ENCODE results near the gene GABRB3.

Gene GABRB3

GRCh38 chr15:26711445-26711844, 61.4 kb downstream of the GABRB3 start:
- no peak overlapping the region for H3K9ac ChIP-seq (ENCODE audit: low read length in 2 of 2)
- no peaks in the 10 kb centered on the region for H3K36me3 ChIP-seq (ENCODE audit: control insufficient read depth in 2 of 2, insufficient read depth in 2 of 2, low read length in 2 of 2)
- H3K27me3 ChIP-seq (ENCODE audit: control insufficient read depth in 1 of 2, insufficient read depth in 2 of 2, low read length in 2 of 2), result no peaks in the 10 kb centered on the region
- H3K9me3 ChIP-seq (ENCODE audit: control insufficient read depth in 2 of 2, low read length in 2 of 2), result peaks cover 0 to 4% of the 10 kb centered on the region in 2 donors
- no peaks in the 10 kb centered on the region for H3K4me1 ChIP-seq (ENCODE audit: control insufficient read depth, insufficient read depth, low read length)
- H3K4me3 ChIP-seq (ENCODE audit: low read length in 2 of 2), result no peak overlapping the region
- no peak overlapping the region for H3K27ac ChIP-seq (ENCODE audit: low read length)

GRCh38 chr15:26702381-26702780, 70.5 kb downstream of the GABRB3 start:
- Histone ChIP-seq H3K4me3 (ENCODE audit: low read length in 2 of 2) (no peak overlapping the region), H3K27me3 (ENCODE audit: control insufficient read depth in 1 of 2, insufficient read depth in 2 of 2, low read length in 2 of 2) (no peaks in the 10 kb centered on the region), H3K9ac (ENCODE audit: low read length in 2 of 2) (no peak overlapping the region), H3K27ac (ENCODE audit: low read length) (no peak overlapping the region), H3K36me3 (ENCODE audit: control insufficient read depth in 2 of 2, insufficient read depth in 2 of 2, low read length in 2 of 2) (no peaks in the 10 kb centered on the region), H3K9me3 (ENCODE audit: control insufficient read depth in 2 of 2, low read length in 2 of 2) (peaks cover 0 to 5% of the 10 kb centered on the region in 2 donors), H3K4me1 (ENCODE audit: control insufficient read depth, insufficient read depth, low read length) (no peaks in the 10 kb centered on the region)

GRCh38 chr15:26698555-26698954, 74.3 kb downstream of the GABRB3 start:
- no peak overlapping the region for H3K27ac ChIP-seq (ENCODE audit: low read length)
- no peak overlapping the region for H3K9ac ChIP-seq (ENCODE audit: low read length in 2 of 2)
- peaks cover under 1 to 9% of the 10 kb centered on the region in 2 donors for H3K9me3 ChIP-seq (ENCODE audit: control insufficient read depth in 2 of 2, low read length in 2 of 2)
- H3K36me3 ChIP-seq (ENCODE audit: control insufficient read depth in 2 of 2, insufficient read depth in 2 of 2, low read length in 2 of 2), result no peaks in the 10 kb centered on the region
- no peaks in the 10 kb centered on the region for H3K27me3 ChIP-seq (ENCODE audit: control insufficient read depth in 1 of 2, insufficient read depth in 2 of 2, low read length in 2 of 2)
- no peaks in the 10 kb centered on the region for H3K4me1 ChIP-seq (ENCODE audit: control insufficient read depth, insufficient read depth, low read length)
- H3K4me3 ChIP-seq (ENCODE audit: low read length in 2 of 2), result no peak overlapping the region

- H3K4me3 ChIP-seq (ENCODE audit: low read length in 2 of 2), result no peak overlapping the region
- no peak overlapping the region for H3K27ac ChIP-seq (ENCODE audit: low read length)
- H3K36me3 ChIP-seq (ENCODE audit: control insufficient read depth in 2 of 2, insufficient read depth in 2 of 2, low read length in 2 of 2), result no peaks in the 10 kb centered on the region
- H3K27me3 ChIP-seq (ENCODE audit: control insufficient read depth in 1 of 2, insufficient read depth in 2 of 2, low read length in 2 of 2), result no peaks in the 10 kb centered on the region
- no peak overlapping the region for H3K9ac ChIP-seq (ENCODE audit: low read length in 2 of 2)
- no peaks in the 10 kb centered on the region for H3K4me1 ChIP-seq (ENCODE audit: control insufficient read depth, insufficient read depth, low read length)
- peaks cover 5 to 9% of the 10 kb centered on the region in 2 donors for H3K9me3 ChIP-seq (ENCODE audit: control insufficient read depth in 2 of 2, low read length in 2 of 2)
These were observed 75.0 kb downstream of the GABRB3 start for GRCh38 chr15:26697913-26698312.

- Histone ChIP-seq H3K9ac (ENCODE audit: low read length in 2 of 2) (no peak overlapping the region), H3K4me3 (ENCODE audit: low read length in 2 of 2) (no peak overlapping the region), H3K4me1 (ENCODE audit: control insufficient read depth, insufficient read depth, low read length) (no peaks in the 10 kb centered on the region), H3K27ac (ENCODE audit: low read length) (no peak overlapping the region), H3K27me3 (ENCODE audit: control insufficient read depth in 1 of 2, insufficient read depth in 2 of 2, low read length in 2 of 2) (no peaks in the 10 kb centered on the region), H3K36me3 (ENCODE audit: control insufficient read depth in 2 of 2, insufficient read depth in 2 of 2, low read length in 2 of 2) (no peaks in the 10 kb centered on the region), H3K9me3 (ENCODE audit: control insufficient read depth in 2 of 2, low read length in 2 of 2) (peaks cover 5 to 9% of the 10 kb centered on the region in 2 donors)
These were observed 81.6 kb downstream of the GABRB3 start for GRCh38 chr15:26691249-26691648.

- Histone ChIP-seq H3K36me3 (ENCODE audit: control insufficient read depth in 2 of 2, insufficient read depth in 2 of 2, low read length in 2 of 2) (no peaks in the 10 kb centered on the region), H3K4me3 (ENCODE audit: low read length in 2 of 2) (no peak overlapping the region), H3K27me3 (ENCODE audit: control insufficient read depth in 1 of 2, insufficient read depth in 2 of 2, low read length in 2 of 2) (no peaks in the 10 kb centered on the region), H3K9me3 (ENCODE audit: control insufficient read depth in 2 of 2, low read length in 2 of 2) (peaks cover 4 to 9% of the 10 kb centered on the region in 2 donors), H3K4me1 (ENCODE audit: control insufficient read depth, insufficient read depth, low read length) (no peaks in the 10 kb centered on the region), H3K9ac (ENCODE audit: low read length in 2 of 2) (no peak overlapping the region), H3K27ac (ENCODE audit: low read length) (no peak overlapping the region)
These were observed 82.1 kb downstream of the GABRB3 start for GRCh38 chr15:26690778-26691177.

GRCh38 chr15:26689462-26689861, 83.4 kb downstream of the GABRB3 start:
- no peaks in the 10 kb centered on the region for H3K4me1 ChIP-seq (ENCODE audit: control insufficient read depth, insufficient read depth, low read length)
- H3K9me3 ChIP-seq (ENCODE audit: control insufficient read depth in 2 of 2, low read length in 2 of 2), result peaks cover 4 to 9% of the 10 kb centered on the region in 2 donors
- H3K27me3 ChIP-seq (ENCODE audit: control insufficient read depth in 1 of 2, insufficient read depth in 2 of 2, low read length in 2 of 2), result no peaks in the 10 kb centered on the region
- no peak overlapping the region for H3K9ac ChIP-seq (ENCODE audit: low read length in 2 of 2)
- no peak overlapping the region for H3K4me3 ChIP-seq (ENCODE audit: low read length in 2 of 2)
- H3K36me3 ChIP-seq (ENCODE audit: control insufficient read depth in 2 of 2, insufficient read depth in 2 of 2, low read length in 2 of 2), result no peaks in the 10 kb centered on the region
- no peak overlapping the region for H3K27ac ChIP-seq (ENCODE audit: low read length)

GRCh38 chr15:26686547-26687187, 86.2 kb downstream of the GABRB3 start:
- H3K4me3 ChIP-seq (ENCODE audit: low read length in 2 of 2), result no peak overlapping the region
- peaks cover 0 to 3% of the 10 kb centered on the region in 2 donors for H3K9me3 ChIP-seq (ENCODE audit: control insufficient read depth in 2 of 2, low read length in 2 of 2)
- no peaks in the 10 kb centered on the region for H3K4me1 ChIP-seq (ENCODE audit: control insufficient read depth, insufficient read depth, low read length)
- H3K9ac ChIP-seq (ENCODE audit: low read length in 2 of 2), result no peak overlapping the region
- no peaks in the 10 kb centered on the region for H3K36me3 ChIP-seq (ENCODE audit: control insufficient read depth in 2 of 2, insufficient read depth in 2 of 2, low read length in 2 of 2)
- H3K27me3 ChIP-seq (ENCODE audit: control insufficient read depth in 1 of 2, insufficient read depth in 2 of 2, low read length in 2 of 2), result no peaks in the 10 kb centered on the region
- H3K27ac ChIP-seq (ENCODE audit: low read length), result no peak overlapping the region

- Histone ChIP-seq H3K9ac (ENCODE audit: low read length in 2 of 2) (no peak overlapping the region), H3K36me3 (ENCODE audit: control insufficient read depth in 2 of 2, insufficient read depth in 2 of 2, low read length in 2 of 2) (no peaks in the 10 kb centered on the region), H3K4me1 (ENCODE audit: control insufficient read depth, insufficient read depth, low read length) (no peaks in the 10 kb centered on the region), H3K4me3 (ENCODE audit: low read length in 2 of 2) (no peak overlapping the region), H3K9me3 (ENCODE audit: control insufficient read depth in 2 of 2, low read length in 2 of 2) (no peaks in the 10 kb centered on the region), H3K27ac (ENCODE audit: low read length) (no peak overlapping the region), H3K27me3 (ENCODE audit: control insufficient read depth in 1 of 2, insufficient read depth in 2 of 2, low read length in 2 of 2) (no peaks in the 10 kb centered on the region)
These were observed 90.2 kb downstream of the GABRB3 start for GRCh38 chr15:26682598-26683164.

GRCh38 chr15:26679927-26680326, 92.9 kb downstream of the GABRB3 start:
- H3K9me3 ChIP-seq (ENCODE audit: control insufficient read depth in 2 of 2, low read length in 2 of 2), result no peaks in the 10 kb centered on the region
- H3K4me3 ChIP-seq (ENCODE audit: low read length in 2 of 2), result no peak overlapping the region
- no peaks in the 10 kb centered on the region for H3K4me1 ChIP-seq (ENCODE audit: control insufficient read depth, insufficient read depth, low read length)
- no peak overlapping the region for H3K9ac ChIP-seq (ENCODE audit: low read length in 2 of 2)
- no peaks in the 10 kb centered on the region for H3K27me3 ChIP-seq (ENCODE audit: control insufficient read depth in 1 of 2, insufficient read depth in 2 of 2, low read length in 2 of 2)
- no peak overlapping the region for H3K27ac ChIP-seq (ENCODE audit: low read length)
- no peaks in the 10 kb centered on the region for H3K36me3 ChIP-seq (ENCODE audit: control insufficient read depth in 2 of 2, insufficient read depth in 2 of 2, low read length in 2 of 2)

- H3K4me1 ChIP-seq (ENCODE audit: control insufficient read depth, insufficient read depth, low read length), result no peaks in the 10 kb centered on the region
- H3K27ac ChIP-seq (ENCODE audit: low read length), result no peak overlapping the region
- H3K9ac ChIP-seq (ENCODE audit: low read length in 2 of 2), result no peak overlapping the region
- H3K9me3 ChIP-seq (ENCODE audit: control insufficient read depth in 2 of 2, low read length in 2 of 2), result no peaks in the 10 kb centered on the region
- H3K4me3 ChIP-seq (ENCODE audit: low read length in 2 of 2), result no peak overlapping the region
- no peaks in the 10 kb centered on the region for H3K36me3 ChIP-seq (ENCODE audit: control insufficient read depth in 2 of 2, insufficient read depth in 2 of 2, low read length in 2 of 2)
- no peaks in the 10 kb centered on the region for H3K27me3 ChIP-seq (ENCODE audit: control insufficient read depth in 1 of 2, insufficient read depth in 2 of 2, low read length in 2 of 2)
These were observed 96.8 kb downstream of the GABRB3 start for GRCh38 chr15:26676115-26676514.

Data from stomach smooth muscle (tissue), 2 donors.